Measurements from ENCODE around the gene CAT. TPM values are rescaled to one million over a fixed set of nuclear protein-coding genes. Genes with fewer than 3 reads are reported as not detected.

The CAT gene
- 10 to 100 TPM; 88.4 to 92.3 TPM for total RNA-seq

GRCh38 chr11:34438529-34439507, at the start of gene CAT:
TSS of gene CAT (plus strand) at chr11:34438934. CDS start at chr11:34439014, 80 bp downstream.
- Histone ChIP-seq H3K27ac (peak within 1 kb of the TSS; percentile 91), H3K9ac (ENCODE audit: low read depth in 2 of 2, low read length in 2 of 2) (peak within 1 kb of the TSS; percentile 78 to 91), H3K4me1 (peaks cover 8% of the 10 kb centered on the region), H3K36me3 (no peaks in the 10 kb centered on the region), H3K27me3 (no peaks in the 10 kb centered on the region), H3K4me3 (peak within 1 kb of the TSS; percentile 92), H3K9me3 (no peaks in the 10 kb centered on the region)
- intact Hi-C loops (cut with DNase I) = no loop called here
- no peak for TF ChIP-seq CTCF (IDR thresholded peaks at IDR 0.05)
- peak; percentile 99 for DNase-seq

- no peaks in the 10 kb centered on the region for H3K9me3 ChIP-seq
- H3K9ac ChIP-seq (ENCODE audit: low read depth in 2 of 2, low read length in 2 of 2) = no peak overlapping the region
- H3K27ac ChIP-seq = no peak overlapping the region
- DNase-seq = no peak
- intact Hi-C loops (cut with DNase I) = no loop called here
- no peaks in the 10 kb centered on the region for H3K27me3 ChIP-seq
- H3K4me1 ChIP-seq = no peaks in the 10 kb centered on the region
- H3K36me3 ChIP-seq = no peaks in the 10 kb centered on the region
- TF ChIP-seq CTCF (IDR thresholded peaks at IDR 0.05) = no peak
- H3K4me3 ChIP-seq = no peak overlapping the region
Measured at GRCh38 chr11:34394771-34395300, 43.9 kb upstream of the CAT start.

- no peak for DNase-seq
- H3K36me3 ChIP-seq = no peaks in the 10 kb centered on the region
- H3K4me1 ChIP-seq = no peaks in the 10 kb centered on the region
- H3K27ac ChIP-seq = no peak overlapping the region
- no peaks in the 10 kb centered on the region for H3K27me3 ChIP-seq
- H3K9ac ChIP-seq (ENCODE audit: low read depth in 2 of 2, low read length in 2 of 2) = no peak overlapping the region
- no peak for TF ChIP-seq CTCF (IDR thresholded peaks at IDR 0.05)
- H3K4me3 ChIP-seq = no peak overlapping the region
- no peaks in the 10 kb centered on the region for H3K9me3 ChIP-seq
- intact Hi-C loops (cut with DNase I) = no loop called here
Measured at GRCh38 chr11:34395916-34396550, 42.7 kb upstream of the CAT start.

- intact Hi-C loops (cut with DNase I) = no loop called here
- H3K9me3 ChIP-seq = no peaks in the 10 kb centered on the region
- no peak overlapping the region for H3K9ac ChIP-seq (ENCODE audit: low read depth in 2 of 2, low read length in 2 of 2)
- no peaks in the 10 kb centered on the region for H3K36me3 ChIP-seq
- no peak for TF ChIP-seq CTCF (IDR thresholded peaks at IDR 0.05)
- H3K4me3 ChIP-seq = no peak overlapping the region
- H3K27ac ChIP-seq = no peak overlapping the region
- no peaks in the 10 kb centered on the region for H3K4me1 ChIP-seq
- H3K27me3 ChIP-seq = no peaks in the 10 kb centered on the region
- DNase-seq = no peak
Measured at GRCh38 chr11:34397120-34397519, 41.6 kb upstream of the CAT start.

- H3K4me3 ChIP-seq = no peak overlapping the region
- TF ChIP-seq CTCF (IDR thresholded peaks at IDR 0.05) = no peak
- no peaks in the 10 kb centered on the region for H3K4me1 ChIP-seq
- H3K36me3 ChIP-seq = no peaks in the 10 kb centered on the region
- no peaks in the 10 kb centered on the region for H3K9me3 ChIP-seq
- no peaks in the 10 kb centered on the region for H3K27me3 ChIP-seq
- no peak overlapping the region for H3K9ac ChIP-seq (ENCODE audit: low read depth in 2 of 2, low read length in 2 of 2)
- no peak for DNase-seq
- no peak overlapping the region for H3K27ac ChIP-seq
- intact Hi-C loops (cut with DNase I) = no loop called here
Measured at GRCh38 chr11:34397811-34398210, 40.9 kb upstream of the CAT start.
